Measurements from ENCODE around the gene CASZ1.

DNA sequence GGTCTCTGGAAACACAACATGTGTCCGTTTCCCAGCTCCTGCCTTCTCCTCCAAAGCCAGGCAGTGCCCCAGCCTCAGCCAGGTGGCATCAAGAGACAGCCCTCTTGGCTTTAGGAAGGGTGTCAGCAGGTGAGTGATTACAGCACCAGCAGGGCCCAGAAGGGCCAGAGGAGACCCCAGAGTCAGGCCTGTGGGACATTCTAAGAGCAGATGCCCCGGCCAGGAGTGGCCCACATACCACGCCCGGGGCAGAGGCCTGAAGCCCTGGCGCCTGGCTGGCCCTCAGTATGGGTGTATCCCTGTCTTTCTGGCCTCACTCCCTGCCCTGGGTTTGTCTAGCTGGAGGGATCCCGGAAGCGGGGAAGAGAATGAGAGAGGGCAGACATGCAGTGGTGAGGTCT, 109.2 kb downstream of the CASZ1 start:
- no peak for TF ChIP-seq POLR2AphosphoS5 (IDR thresholded peaks at IDR 0.05)
- TF ChIP-seq EP300 (IDR thresholded peaks at IDR 0.05) = no peak
- TF ChIP-seq, protein P1, sequence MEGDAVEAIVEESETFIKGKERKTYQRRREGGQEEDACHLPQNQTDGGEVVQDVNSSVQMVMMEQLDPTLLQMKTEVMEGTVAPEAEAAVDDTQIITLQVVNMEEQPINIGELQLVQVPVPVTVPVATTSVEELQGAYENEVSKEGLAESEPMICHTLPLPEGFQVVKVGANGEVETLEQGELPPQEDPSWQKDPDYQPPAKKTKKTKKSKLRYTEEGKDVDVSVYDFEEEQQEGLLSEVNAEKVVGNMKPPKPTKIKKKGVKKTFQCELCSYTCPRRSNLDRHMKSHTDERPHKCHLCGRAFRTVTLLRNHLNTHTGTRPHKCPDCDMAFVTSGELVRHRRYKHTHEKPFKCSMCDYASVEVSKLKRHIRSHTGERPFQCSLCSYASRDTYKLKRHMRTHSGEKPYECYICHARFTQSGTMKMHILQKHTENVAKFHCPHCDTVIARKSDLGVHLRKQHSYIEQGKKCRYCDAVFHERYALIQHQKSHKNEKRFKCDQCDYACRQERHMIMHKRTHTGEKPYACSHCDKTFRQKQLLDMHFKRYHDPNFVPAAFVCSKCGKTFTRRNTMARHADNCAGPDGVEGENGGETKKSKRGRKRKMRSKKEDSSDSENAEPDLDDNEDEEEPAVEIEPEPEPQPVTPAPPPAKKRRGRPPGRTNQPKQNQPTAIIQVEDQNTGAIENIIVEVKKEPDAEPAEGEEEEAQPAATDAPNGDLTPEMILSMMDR (IDR thresholded peaks at IDR 0.05) = no peak
